GM18526 (cell line): ENCODE results near the gene YPEL3.

ENCODE experiments used
- POLR2A ChIP-seq: IDR thresholded peaks from 3 replicates; pipeline ENCODE4 v1.6.1; 2011; ENCODE audit not compliant: insufficient read length; ENCODE audit errors: extremely low read depth

YPEL3 gene

DNA sequence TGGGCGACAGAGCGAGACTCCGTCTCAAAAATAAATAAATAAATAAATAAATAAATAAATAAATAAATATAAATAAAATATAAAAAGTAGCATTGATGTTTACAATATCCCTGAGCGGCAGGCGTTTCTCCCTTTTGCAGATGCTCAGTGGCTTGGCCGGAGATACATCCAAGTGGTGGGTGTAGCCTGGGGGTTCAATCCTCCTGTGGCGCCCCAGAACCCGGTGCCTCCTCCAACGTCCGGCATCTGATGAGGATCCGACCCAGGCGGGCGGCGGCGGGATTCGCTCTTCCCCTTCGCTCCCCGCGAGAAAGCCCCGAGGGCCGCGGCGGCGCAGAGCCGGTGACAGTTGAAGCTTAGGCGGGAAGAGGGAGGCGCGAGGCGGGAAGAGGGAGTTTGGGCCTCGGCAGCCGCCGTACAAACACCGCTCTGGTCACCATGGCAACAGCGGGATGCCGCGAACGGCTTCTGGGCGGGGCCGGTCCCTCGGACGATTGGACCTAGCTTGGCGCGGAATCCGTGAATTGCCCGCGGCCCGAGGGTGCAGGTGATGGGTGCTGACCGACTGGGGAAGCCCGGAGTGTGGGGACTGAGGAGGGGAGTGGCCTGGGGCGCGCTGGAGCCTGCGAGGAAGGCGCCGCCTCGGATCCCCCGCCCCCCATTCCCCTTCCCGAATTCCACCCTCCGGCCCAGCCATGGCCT, 43.2 kb downstream of the YPEL3 start:
- peak; percentile 38 for TF ChIP-seq POLR2A

DNA sequence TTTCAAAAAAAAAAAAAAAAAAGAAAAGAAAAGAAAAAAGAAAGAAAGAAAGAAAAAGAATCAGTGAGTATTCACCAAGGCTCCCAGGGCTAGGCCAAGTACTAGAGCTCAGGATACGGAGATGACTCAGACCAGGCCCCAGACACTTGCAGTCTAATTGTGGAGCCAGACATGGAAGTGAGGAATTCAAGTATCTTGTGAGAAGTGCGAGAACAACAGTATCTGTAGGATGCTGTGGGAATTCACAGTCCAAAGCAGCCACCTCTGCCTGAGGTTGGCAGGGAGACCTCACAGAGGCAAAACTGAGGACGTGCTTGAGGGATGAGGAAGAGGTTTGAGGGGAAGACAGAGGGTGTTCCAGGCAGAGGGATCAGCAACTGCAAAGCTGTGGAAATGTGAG, 44.5 kb downstream of the YPEL3 start:
- no peak for TF ChIP-seq POLR2A

GRCh38 chr16:30049871-30050270, 46.1 kb downstream of the YPEL3 start:
- no peak for TF ChIP-seq POLR2A

DNA sequence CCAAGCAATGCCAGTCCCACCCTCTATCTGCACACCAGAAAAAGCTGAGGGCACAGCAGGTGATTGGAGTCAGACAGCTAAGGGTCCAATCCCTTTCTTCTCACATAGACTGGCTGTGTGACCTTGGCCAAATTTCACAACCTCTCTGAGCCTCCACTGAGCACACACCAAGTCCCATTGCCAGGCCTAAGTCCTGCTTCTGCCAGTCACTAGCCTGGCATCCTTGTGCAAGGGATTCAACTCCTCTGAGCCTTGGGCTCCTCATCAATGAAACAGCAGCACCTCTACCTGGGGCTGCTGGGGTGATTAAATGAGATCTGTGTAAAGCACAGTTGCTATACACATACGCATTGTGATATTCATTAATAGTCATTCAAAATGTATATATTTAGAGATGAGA, 49.4 kb downstream of the YPEL3 start:
- TF ChIP-seq POLR2A: no peak

DNA sequence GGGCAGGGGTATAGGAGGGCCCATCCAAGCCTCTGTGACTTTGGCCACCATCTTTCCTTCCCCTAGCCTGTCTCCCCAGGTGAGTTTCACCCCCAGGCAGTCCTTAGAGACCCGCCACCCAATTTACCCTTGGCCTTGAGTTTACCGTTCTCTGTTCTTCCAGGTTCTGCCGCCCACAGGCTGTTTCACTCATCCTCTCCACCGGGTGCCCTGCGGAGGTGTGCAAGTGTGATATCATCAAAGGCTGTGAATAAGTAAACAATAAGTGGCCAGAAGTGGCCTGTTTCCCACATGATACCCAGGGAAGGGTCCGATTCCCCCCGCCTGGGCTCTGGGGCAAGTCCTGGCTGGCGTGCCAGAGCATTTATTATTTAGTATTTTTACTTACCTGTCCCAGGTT, 49.8 kb downstream of the YPEL3 start:
- TF ChIP-seq POLR2A: no peak
